ENCODE results near the gene ST6GAL2. TPM values are rescaled to one million over a fixed set of nuclear protein-coding genes. Genes with fewer than 3 reads are reported as not detected.

The ST6GAL2 gene
- total RNA-seq, 1 donor from 2014 or later, result 5.9 TPM

GRCh38 chr2:106828119-106828518 is 57.8 kb downstream of the ST6GAL2 start:
- Mint-ChIP-seq H3K27me3 (ENCODE audit: unreplicated experiment) (peaks cover 2% of the 10 kb centered on the region), H3K36me3 (ENCODE audit: unreplicated experiment) (no peaks in the 10 kb centered on the region), H3K4me3 (ENCODE audit: unreplicated experiment) (no peak overlapping the region), H3K27ac (ENCODE audit: unreplicated experiment) (no peak overlapping the region), H3K9me3 (ENCODE audit: unreplicated experiment) (peaks cover 2% of the 10 kb centered on the region), H3K4me1 (ENCODE audit: low read depth, unreplicated experiment) (no peaks in the 10 kb centered on the region)
- TF ChIP-seq CTCF (IDR thresholded peaks at IDR 0.05; ENCODE audit: partially characterized antibody, unreplicated experiment), result no peak
- no peak for DNase-seq

- no peaks in the 10 kb centered on the region for H3K27me3 Mint-ChIP-seq (ENCODE audit: unreplicated experiment)
- no peaks in the 10 kb centered on the region for H3K4me1 Mint-ChIP-seq (ENCODE audit: low read depth, unreplicated experiment)
- H3K9me3 Mint-ChIP-seq (ENCODE audit: unreplicated experiment), result peaks cover 2% of the 10 kb centered on the region
- no peaks in the 10 kb centered on the region for H3K36me3 Mint-ChIP-seq (ENCODE audit: unreplicated experiment)
- DNase-seq, result no peak
- H3K4me3 Mint-ChIP-seq (ENCODE audit: unreplicated experiment), result no peak overlapping the region
- no peak for TF ChIP-seq CTCF (IDR thresholded peaks at IDR 0.05; ENCODE audit: partially characterized antibody, unreplicated experiment)
- H3K27ac Mint-ChIP-seq (ENCODE audit: unreplicated experiment), result no peak overlapping the region
These were observed 58.8 kb downstream of the ST6GAL2 start for GRCh38 chr2:106827158-106827557.

- Mint-ChIP-seq H3K4me3 (ENCODE audit: unreplicated experiment) (no peak overlapping the region), H3K27ac (ENCODE audit: unreplicated experiment) (no peak overlapping the region), H3K4me1 (ENCODE audit: low read depth, unreplicated experiment) (no peaks in the 10 kb centered on the region), H3K36me3 (ENCODE audit: unreplicated experiment) (no peaks in the 10 kb centered on the region), H3K9me3 (ENCODE audit: unreplicated experiment) (peaks cover 2% of the 10 kb centered on the region), H3K27me3 (ENCODE audit: unreplicated experiment) (no peaks in the 10 kb centered on the region)
- no peak for TF ChIP-seq CTCF (IDR thresholded peaks at IDR 0.05; ENCODE audit: partially characterized antibody, unreplicated experiment)
- DNase-seq, result no peak
These were observed 60.8 kb downstream of the ST6GAL2 start for GRCh38 chr2:106825161-106825560.

- no peak for TF ChIP-seq CTCF (IDR thresholded peaks at IDR 0.05; ENCODE audit: partially characterized antibody, unreplicated experiment)
- no peak for DNase-seq
- no peaks in the 10 kb centered on the region for H3K4me1 Mint-ChIP-seq (ENCODE audit: low read depth, unreplicated experiment)
- H3K4me3 Mint-ChIP-seq (ENCODE audit: unreplicated experiment), result no peak overlapping the region
- H3K27ac Mint-ChIP-seq (ENCODE audit: unreplicated experiment), result no peak overlapping the region
- H3K9me3 Mint-ChIP-seq (ENCODE audit: unreplicated experiment), result peaks cover 1% of the 10 kb centered on the region
- no peaks in the 10 kb centered on the region for H3K27me3 Mint-ChIP-seq (ENCODE audit: unreplicated experiment)
- no peaks in the 10 kb centered on the region for H3K36me3 Mint-ChIP-seq (ENCODE audit: unreplicated experiment)
These were observed 69.0 kb downstream of the ST6GAL2 start for GRCh38 chr2:106816974-106817373.

GRCh38 chr2:106812841-106813240 is 73.1 kb downstream of the ST6GAL2 start:
- H3K27me3 Mint-ChIP-seq (ENCODE audit: unreplicated experiment), result peaks cover 2% of the 10 kb centered on the region
- no peaks in the 10 kb centered on the region for H3K4me1 Mint-ChIP-seq (ENCODE audit: low read depth, unreplicated experiment)
- H3K36me3 Mint-ChIP-seq (ENCODE audit: unreplicated experiment), result no peaks in the 10 kb centered on the region
- H3K9me3 Mint-ChIP-seq (ENCODE audit: unreplicated experiment), result peaks cover 1% of the 10 kb centered on the region
- H3K4me3 Mint-ChIP-seq (ENCODE audit: unreplicated experiment), result no peak overlapping the region
- DNase-seq, result no peak
- no peak for TF ChIP-seq CTCF (IDR thresholded peaks at IDR 0.05; ENCODE audit: partially characterized antibody, unreplicated experiment)
- H3K27ac Mint-ChIP-seq (ENCODE audit: unreplicated experiment), result no peak overlapping the region
